Heart left ventricle (tissue), 13 donors: ENCODE data around the gene TMEM163.

ENCODE experiments used
- CTCF ChIP-seq, 12 donors: fragments of 200-600 bp; sonication (generic) in 4 of 12; IDR thresholded peaks; one replicate each; pipeline versions ENCODE4 v1.5.0 to v1.8.0; 2018 to 2022; ENCODE audit warnings: antibody characterized with exemption in 12 of 12, mild to moderate bottlenecking in 5 of 12
- POLR2A ChIP-seq, 2 donors: fragments of 450-650 bp; IDR thresholded peaks; one replicate each; pipeline ENCODE4 v1.6.1; 2017; ENCODE audit warnings: antibody characterized with exemption in 2 of 2, mild to moderate bottlenecking in 2 of 2, moderate library complexity in 2 of 2
- donor health status: ischemic (EF 13 %, LVEDD 7.1; RV severe dilation, severe dysfunction).
- donor health status: DM: no; HTN: yes; CAD: no.
- donor health status: DM: no; HTN: no; CAD: no.
- donor health status: ischemic (EF 25% LVEDD 6.9; RV normal size, moderate dysfunction).
- donor health status: ischemic (EF 25% LVEDD 5.7; RV mildly dilated, moderate dysfunction).
- donor health status: ischemic (EF 35%, LVEDD 5.7; RV mildly dilated, moderate dysfunction).
- donor health status: nonischemic (EF 11% LVEDD 7.7; RV severe dilation, severe dysfunction).
- donor health status: DM: yes; HTN: yes; CAD: no.
- donor health status: PGD.
- donor health status: ischemic (EF 29% LVEDD 5.4; RV normal size, mild dysfunction).
- donor health status: nonischemic (EF 23%, LVEDD 6.1; RV moderate dilation, normal function).

GRCh38 chr2:134570676-134571075 lies 148.1 kb downstream of the TMEM163 start:
- no peak for TF ChIP-seq CTCF (IDR thresholded peaks at IDR 0.05)
- TF ChIP-seq POLR2A (IDR thresholded peaks at IDR 0.05), result no peak
